HG03280 (cell line): ENCODE results near the gene MIEF1.
"Not testable (repeated sequence)": the region's sequence is repeated elsewhere in the genome, so short reads cannot be mapped to it uniquely, and the experiment has no call there.

Source experiments
- ATAC-seq: cut with Tn5 transposase; IDR thresholded peaks from one replicate; pipeline ENCODE4 v1.9.1; 2021; ENCODE audit warnings: mild to moderate bottlenecking, moderate library complexity; ENCODE audit not compliant: unreplicated experiment

Gene MIEF1

DNA sequence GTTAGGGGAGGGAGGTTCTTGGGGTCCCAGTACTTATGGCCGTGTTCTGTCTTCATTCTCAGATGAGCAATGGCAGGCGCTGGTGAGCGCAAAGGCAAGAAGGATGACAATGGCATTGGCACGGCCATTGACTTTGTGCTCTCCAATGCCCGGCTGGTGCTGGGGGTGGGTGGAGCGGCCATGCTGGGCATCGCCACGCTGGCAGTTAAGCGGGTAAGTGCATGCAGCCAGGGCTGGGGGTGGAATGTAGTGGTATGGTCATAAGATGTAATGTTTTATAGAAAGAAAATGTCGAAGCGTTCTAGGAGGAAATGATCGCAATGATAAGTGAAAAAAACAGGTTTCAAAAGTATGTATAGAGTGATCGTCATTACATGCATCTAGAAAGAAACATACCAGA lies 9.1 kb downstream of the MIEF1 start:
- ATAC-seq = no peak

DNA sequence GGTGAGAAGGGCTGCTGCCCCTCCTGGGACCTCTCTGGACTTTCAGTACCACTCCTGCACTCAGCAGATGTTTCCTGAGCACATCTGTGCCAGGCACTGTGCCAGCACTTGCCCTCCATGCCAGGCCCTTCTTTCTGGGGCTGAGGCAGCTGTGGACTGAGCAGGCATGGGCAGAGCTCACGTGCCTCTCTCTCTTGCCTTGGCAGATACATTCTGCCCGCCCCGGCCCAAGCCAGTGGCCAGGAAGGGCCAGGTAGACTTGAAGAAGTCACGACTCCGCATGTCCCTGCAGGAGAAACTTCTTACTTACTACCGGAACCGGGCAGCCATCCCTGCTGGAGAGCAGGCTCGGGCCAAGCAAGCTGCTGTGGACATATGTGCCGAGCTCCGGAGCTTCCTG lies 9.9 kb downstream of the MIEF1 start:
- no peak for ATAC-seq

DNA sequence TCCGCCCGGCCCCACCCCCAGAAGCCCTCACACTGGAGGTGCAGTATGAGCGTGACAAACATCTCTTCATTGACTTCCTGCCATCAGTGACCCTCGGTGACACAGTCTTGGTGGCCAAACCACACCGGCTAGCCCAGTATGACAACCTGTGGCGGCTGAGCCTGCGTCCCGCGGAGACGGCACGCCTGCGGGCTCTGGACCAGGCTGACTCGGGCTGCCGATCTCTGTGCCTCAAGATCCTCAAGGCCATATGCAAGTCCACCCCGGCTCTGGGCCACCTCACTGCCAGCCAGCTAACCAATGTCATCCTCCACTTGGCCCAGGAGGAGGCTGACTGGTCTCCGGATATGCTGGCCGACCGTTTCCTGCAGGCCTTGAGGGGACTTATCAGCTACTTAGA lies 11.7 kb downstream of the MIEF1 start:
- ATAC-seq = no peak

GRCh38 chr22:39514373-39514973 lies 12.4 kb downstream of the MIEF1 start:
- ATAC-seq = no peak

GRCh38 chr22:39515266-39516050 lies 13.4 kb downstream of the MIEF1 start:
- no peak for ATAC-seq

DNA sequence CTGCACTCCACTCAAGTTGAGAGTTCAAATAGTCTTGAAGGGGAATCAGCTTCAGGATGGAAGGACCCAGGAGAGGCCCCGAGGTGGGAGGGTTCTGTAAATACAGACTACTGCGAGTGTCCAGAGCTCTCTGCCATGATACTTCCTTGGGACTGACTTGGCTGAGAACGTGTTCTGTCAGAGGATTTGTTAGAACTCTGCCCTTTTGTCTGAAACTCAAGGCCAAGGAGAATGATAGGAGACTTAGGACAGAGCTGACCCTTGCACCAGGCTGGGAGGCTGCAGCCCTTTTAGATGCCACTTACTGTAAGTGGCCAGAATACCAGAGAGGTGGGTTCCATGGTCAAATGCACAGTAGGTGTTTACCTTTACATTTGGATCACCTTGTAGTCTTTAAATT lies 15.4 kb downstream of the MIEF1 start:
- ATAC-seq = no peak

DNA sequence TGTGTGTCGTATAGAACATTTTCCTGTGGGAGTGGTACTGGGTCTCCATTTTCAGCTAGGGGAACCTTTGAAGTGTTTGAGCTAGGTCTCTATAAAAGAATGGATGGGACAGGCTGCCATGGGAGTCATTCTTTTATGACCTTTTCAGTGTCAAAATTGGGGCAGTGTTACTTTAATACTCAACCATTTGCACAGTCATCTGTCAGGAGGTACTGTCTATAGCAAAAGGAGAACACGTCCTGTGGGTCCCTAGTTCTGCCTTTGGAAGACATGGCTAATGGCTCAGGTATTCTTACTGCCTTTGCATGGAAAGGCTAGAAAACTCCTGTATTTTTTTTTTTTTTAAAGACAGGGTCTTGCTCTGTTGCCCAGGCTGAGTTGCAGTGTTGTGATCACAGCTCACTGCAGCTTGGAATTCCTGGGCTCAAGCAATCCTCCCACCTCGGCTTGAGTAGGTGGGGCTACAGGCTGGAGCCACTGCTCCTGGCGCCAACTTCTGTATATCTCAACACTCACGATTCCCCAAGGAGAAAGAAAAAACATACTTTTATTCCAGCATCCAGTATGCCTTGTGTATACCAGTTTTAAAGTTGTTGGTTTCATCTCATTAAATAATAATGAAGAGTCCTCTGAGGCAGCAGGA lies 16.2 kb downstream of the MIEF1 start:
- no peak for ATAC-seq

DNA sequence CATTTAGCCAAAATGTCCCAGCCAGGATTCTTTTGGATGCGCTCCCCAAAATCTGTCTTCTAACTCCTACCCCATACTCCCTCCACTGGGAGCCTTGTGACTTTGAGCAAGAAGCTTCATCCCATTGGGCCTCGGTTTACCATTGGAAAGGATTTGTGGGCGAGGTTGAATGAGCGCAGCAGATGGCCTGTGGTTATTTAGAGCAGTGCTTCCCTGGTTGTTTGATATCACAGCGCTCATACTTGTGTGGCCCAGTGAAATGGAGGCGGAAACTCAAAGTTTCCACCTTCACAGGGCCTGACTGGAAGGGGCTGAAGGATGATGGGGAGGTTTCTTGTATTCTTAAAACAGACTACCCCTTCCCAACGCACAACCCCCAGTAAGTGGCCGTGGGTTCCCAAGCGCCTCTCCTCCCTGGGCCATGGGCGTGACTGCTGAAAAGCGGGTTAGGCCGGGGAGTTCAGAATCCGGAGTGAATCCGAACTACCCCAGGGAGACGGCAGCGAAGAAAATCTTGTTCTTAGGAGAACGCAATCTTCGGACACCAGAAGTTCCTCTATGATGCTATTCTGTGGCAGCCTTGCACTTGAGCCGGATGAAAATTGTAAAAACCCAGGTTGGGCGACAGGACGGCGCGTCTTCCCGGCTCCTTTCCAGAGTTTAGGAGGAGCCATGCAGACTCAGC lies 17.0 kb downstream of the MIEF1 start:
- no peak for ATAC-seq

GRCh38 chr22:39519681-39520225 lies 17.7 kb downstream of the MIEF1 start:
- peak; percentile 76 for ATAC-seq

DNA sequence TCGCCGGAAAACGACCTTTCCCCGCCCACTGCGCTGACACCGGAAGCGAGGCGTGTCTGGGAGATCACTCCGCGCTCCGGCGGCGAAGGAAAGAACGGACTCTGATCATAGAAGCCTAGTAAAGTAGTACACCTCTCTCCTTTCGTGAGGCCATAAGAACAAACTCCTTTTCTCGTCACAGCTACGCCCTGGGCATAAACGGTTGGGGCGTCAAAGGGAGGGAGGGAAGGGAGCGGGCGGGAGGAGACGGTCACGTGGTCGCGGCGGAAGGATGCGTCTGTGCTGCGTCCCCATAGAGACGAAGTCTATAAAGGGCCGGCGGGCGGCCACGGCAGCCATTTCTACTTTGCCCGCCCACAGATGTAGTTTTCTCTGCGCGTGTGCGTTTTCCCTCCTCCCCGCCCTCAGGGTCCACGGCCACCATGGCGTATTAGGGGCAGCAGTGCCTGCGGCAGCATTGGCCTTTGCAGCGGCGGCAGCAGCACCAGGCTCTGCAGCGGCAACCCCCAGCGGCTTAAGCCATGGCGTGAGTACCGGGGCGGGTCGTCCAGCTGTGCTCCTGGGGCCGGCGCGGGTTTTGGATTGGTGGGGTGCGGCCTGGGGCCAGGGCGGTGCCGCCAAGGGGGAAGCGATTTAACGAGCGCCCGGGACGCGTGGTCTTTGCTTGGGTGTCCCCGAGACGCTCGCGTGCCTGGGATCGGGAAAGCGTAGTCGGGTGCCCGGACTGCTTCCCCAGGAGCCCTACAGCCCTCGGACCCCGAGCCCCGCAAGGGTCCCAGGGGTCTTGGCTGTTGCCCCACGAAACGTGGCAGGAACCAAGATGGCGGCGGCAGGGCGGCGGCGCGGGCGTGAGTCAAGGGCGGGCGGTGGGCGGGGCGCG lies 18.4 kb downstream of the MIEF1 start, which contains the start of gene ATF4:
TSS of gene ATF4 (plus strand) at position 337 of the 880 bp plus-strand sequence. CDS start 884 bp downstream, outside the sequence.
- peak; percentile 60 for ATAC-seq

DNA sequence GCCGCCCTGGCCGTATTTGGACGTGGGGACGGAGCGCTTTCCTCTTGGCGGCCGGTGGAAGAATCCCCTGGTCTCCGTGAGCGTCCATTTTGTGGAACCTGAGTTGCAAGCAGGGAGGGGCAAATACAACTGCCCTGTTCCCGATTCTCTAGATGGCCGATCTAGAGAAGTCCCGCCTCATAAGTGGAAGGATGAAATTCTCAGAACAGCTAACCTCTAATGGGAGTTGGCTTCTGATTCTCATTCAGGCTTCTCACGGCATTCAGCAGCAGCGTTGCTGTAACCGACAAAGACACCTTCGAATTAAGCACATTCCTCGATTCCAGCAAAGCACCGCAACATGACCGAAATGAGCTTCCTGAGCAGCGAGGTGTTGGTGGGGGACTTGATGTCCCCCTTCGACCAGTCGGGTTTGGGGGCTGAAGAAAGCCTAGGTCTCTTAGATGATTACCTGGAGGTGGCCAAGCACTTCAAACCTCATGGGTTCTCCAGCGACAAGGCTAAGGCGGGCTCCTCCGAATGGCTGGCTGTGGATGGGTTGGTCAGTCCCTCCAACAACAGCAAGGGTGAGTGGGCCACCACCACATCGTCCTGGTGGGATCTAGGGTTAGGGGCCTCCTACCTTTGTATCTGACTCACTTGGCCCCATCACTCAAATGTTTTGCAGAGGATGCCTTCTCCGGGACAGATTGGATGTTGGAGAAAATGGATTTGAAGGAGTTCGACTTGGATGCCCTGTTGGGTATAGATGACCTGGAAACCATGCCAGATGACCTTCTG lies 19.2 kb downstream of the MIEF1 start:
- ATAC-seq = not testable (repeated sequence)

- not testable (repeated sequence) for ATAC-seq
Measured at GRCh38 chr22:39522091-39522490, 20.0 kb downstream of the MIEF1 start.

DNA sequence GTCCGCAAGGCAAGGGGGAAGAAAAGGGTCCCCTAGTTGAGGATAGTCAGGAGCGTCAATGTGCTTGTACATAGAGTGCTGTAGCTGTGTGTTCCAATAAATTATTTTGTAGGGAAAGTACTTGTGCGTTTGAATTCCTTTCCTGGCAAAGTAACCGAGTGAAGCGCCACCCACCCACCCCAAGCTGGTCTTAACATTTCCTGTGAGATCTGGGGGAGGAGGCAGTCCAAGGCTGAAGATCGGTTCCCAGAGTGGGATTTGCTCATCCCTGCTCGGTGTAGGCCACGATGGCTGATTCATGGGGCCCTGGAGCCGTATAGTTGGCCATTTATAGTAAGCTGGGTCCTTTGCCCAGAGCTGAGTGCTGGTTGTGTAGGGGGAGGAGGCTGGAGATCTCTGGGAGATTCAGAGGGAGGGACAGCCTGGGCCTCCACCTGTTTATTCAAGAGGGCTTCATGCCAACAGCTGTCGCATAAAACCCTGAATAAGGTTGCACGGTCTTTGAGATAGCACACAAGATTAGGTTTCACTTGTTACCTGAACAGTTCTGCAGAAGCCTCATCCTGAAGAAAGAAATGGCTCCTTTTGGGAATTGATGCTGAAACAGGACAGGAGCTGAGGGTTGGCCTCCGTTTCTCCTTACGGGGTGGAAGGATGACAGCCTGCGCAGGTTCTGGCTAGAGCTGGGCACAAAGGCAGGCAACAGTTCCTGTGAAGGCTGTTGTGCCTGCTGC lies 20.6 kb downstream of the MIEF1 start:
- no peak for ATAC-seq

DNA sequence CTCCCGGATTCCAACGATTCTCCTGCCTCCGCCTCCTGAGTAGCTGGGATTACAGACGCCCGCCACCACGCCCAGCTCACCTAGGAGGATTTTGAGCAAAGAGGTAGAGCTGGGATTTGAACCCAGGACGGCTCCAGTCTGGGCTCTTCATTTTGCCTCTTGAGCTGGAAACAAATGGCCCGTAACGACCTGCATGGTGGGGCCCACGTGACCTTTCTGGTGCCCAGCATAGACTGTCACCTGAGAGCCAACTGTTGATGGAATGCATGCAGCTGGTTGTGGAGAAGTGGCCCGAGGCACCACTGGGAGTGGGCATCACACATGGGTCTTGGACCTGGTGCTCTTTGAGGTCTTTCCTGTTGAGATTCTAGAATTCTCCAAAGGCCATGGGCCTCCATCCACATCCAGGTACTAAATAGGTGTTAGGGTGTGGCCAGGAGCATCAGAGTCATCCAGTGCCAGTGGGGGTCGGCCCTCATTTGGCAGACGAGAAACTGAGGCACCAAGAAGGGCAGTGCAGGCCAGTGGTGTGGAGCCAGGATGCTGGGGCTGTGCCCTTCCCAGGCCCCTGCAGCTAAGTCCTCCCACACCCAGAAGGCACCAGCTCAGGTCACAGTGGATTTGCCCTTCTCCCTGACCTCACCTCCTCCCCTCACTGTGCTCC lies 22.1 kb downstream of the MIEF1 start:
- ATAC-seq = no peak

DNA sequence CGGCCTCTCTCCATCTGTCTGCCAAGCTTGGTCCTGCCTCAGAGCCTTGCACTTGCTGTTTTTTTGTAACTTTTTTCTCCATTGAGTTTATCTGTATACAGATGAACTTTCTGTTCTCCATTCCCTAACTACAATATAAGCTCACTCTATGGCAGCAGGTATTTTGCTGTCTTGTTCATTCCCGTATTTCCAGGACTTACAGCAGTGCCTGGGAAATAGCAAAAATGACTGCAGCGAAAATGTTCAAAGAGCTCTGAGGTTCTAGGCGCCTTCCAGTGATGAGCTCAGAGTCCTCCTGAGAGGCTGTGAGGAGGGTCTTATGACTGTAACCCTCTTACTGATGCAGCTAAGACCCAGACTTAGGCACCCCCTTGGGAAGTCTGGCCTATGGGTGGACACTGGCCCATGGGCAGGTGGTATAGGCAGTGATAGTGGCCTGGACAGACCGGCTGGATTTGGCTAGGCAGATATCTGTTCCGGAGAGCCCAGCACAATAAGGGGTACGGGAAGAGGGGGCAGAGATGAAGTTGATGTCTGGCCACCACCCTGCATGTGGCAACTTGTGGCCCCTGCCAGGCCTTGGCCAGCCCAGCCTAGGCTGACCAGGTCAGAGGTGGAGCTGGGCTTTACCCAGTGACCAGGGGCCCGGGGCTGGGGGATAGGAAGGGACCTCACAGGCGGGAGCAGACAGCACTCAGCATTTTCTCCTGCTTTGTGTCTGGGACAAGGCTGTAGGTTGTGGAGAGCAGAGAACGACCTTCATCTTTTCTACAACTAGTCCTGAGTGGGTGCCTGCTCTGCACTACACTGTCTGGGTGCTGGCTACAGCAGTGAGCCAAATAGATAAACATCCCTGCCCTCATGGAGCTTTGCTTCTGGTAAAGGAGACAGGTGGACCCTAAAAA lies 22.9 kb downstream of the MIEF1 start:
- no peak for ATAC-seq

- ATAC-seq = no peak
Measured at GRCh38 chr22:39525658-39525975, 23.5 kb downstream of the MIEF1 start.

DNA sequence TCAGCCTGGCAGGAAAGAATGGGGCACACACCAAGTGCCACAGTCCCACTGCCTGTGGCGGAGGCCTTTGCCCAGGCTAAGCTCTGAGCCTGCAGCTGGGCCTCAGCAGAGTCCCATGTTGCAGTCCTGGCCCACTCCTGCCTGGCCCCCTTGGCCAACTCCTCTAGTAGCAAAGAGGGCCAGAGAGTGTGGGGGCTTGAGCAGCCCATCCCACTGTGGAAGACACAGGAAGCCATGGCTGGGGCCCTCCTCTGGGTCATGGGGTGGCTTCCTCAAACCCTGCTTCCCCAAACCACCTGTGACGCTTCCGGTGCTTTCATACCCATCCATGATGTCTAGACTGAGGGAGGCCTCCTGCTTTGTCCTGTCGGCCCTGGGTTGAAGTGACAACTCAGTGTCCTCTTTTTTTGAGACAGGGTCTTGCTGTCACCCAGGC lies 24.7 kb downstream of the MIEF1 start:
- no peak for ATAC-seq
